K562 (cell line): Measurements from ENCODE around the gene CCDC171. TPM values are rescaled to one million over a fixed set of nuclear protein-coding genes. Genes with fewer than 3 reads are reported as not detected.

Experiments used
- ATAC-seq: fragments of 200-7000 bp; cut with Tn5 transposase; 3 replicates; pipeline ENCODE4 v1.9.1; 2020; ENCODE audit warnings: moderate library complexity
- BruUV-seq: library from RNA; stranded (reverse); fragments of 400-500 nt; replicated peaks from 2 replicates; lab custom pipeline; 2021; lab: Mats Ljungman, UMichigan
- CTCF ChIA-PET: fragments of 300-600 bp; formaldehyde crosslinking; extraction: SDS; loops from one replicate; lab custom pipeline; 2021; ENCODE audit warnings: low intra/inter-chr PET ratio; lab: Yijun Ruan, JAX
- POLR2A ChIA-PET: fragments of 300-600, 350-650 bp; sonication (Branson Sonifier 250); formaldehyde crosslinking; extraction: SDS; loops from one replicate; lab custom pipeline; 2021; ENCODE audit warnings: antibody characterized with exemption, inconsistent platforms; lab: Yijun Ruan, JAX
- DNase-seq, 4 experiments: peaks; one replicate each; pipeline versions ENCODE4 v3.0.0 to v3.0.0-alpha.2; 2011 to 2018; ENCODE audit warnings: low spot score in 3 of 4, mixed read lengths in 3 of 4; ENCODE audit errors: extremely low read depth in 1 of 4
- FAIRE-seq: peaks from 2 replicates; lab custom pipeline; 2011; peaks lifted over from hg19 to GRCh38; lab: Jason Lieb, UNC
- H2AFZ ChIP-seq: 2 replicates; pipeline ENCODE4 v1.6.0; 2011; ENCODE audit warnings: low read depth, low read length, control low read depth, inconsistent platforms
- H3K27ac ChIP-seq: fragments of 200-600 bp; 3 replicates; pipeline ENCODE4 v1.8.0; 2011; ENCODE audit warnings: low read depth, mild to moderate bottlenecking, control low read depth, inconsistent platforms, low read length, moderate library complexity, mixed read lengths; ENCODE audit errors: extremely low read depth
- H3K27me3 ChIP-seq, 2 experiments: fragments of 300-600 bp in 1 of 2; 2 replicates in 1 of 2; 3 replicates in 1 of 2; pipeline versions ENCODE4 v1.6.0 to v1.8.0; 2011; ENCODE audit warnings: inconsistent platforms in 2 of 2, low read length in 2 of 2, mild to moderate bottlenecking in 1 of 2, mixed read lengths in 1 of 2, moderate library complexity in 1 of 2; ENCODE audit not compliant: control insufficient read depth in 2 of 2, insufficient read depth in 2 of 2
- H3K36me3 ChIP-seq: fragments of 300-600 bp; 3 replicates; pipeline ENCODE4 v1.8.0; 2011; ENCODE audit warnings: mild to moderate bottlenecking, low read length, inconsistent platforms; ENCODE audit not compliant: control insufficient read depth, insufficient read depth
- H3K4me1 ChIP-seq, 2 experiments: fragments of 200-600 bp in 1 of 2; replicated peaks in 1 of 2; 2 replicates in 1 of 2; 3 replicates in 1 of 2; pipeline versions ENCODE4 v1.5.1 to v1.8.0; 2011; ENCODE audit warnings: inconsistent platforms in 2 of 2, low read length in 2 of 2, mild to moderate bottlenecking in 1 of 2, mixed read lengths in 1 of 2, moderate library complexity in 1 of 2; ENCODE audit not compliant: control insufficient read depth in 2 of 2, insufficient read depth in 2 of 2
- H3K4me2 ChIP-seq: 2 replicates; pipeline ENCODE4 v1.6.1; 2011; ENCODE audit warnings: low read length, control low read depth, inconsistent platforms, mixed read lengths; ENCODE audit not compliant: insufficient read depth
- H3K4me3 ChIP-seq: fragments of 200-600 bp; sonication (generic), shearing (Covaris generic); 2 replicates; pipeline ENCODE4 v1.5.1; 2016; ENCODE audit warnings: control low read depth, inconsistent platforms
- H3K79me2 ChIP-seq: fragments of 200-600 bp; 3 replicates; pipeline ENCODE4 v1.8.0; 2011; ENCODE audit warnings: low read length, inconsistent platforms; ENCODE audit not compliant: control insufficient read depth, insufficient read depth
- H3K9ac ChIP-seq, 2 experiments: 2 replicates each; pipeline versions ENCODE4 v1.6.0 to v1.6.1; 2011; ENCODE audit warnings: low read depth in 2 of 2, low read length in 2 of 2, control low read depth in 1 of 2, inconsistent platforms in 1 of 2, mild to moderate bottlenecking in 1 of 2, mixed read lengths in 1 of 2; ENCODE audit not compliant: insufficient read depth in 1 of 2
- H3K9me1 ChIP-seq: one replicate; pipeline ENCODE4 v1.6.0; 2011; ENCODE audit warnings: inconsistent platforms, mild to moderate bottlenecking, low read length, moderate library complexity; ENCODE audit not compliant: control insufficient read depth, insufficient read depth
- H3K9me3 ChIP-seq: replicated peaks from 2 replicates; pipeline ENCODE4 v1.5.1; 2011; ENCODE audit warnings: low read depth, low read length, inconsistent platforms; ENCODE audit not compliant: control insufficient read depth, insufficient read depth
- H4K20me1 ChIP-seq: replicated peaks from 2 replicates; pipeline ENCODE4 v1.6.1; 2011; ENCODE audit warnings: low read length, inconsistent platforms, mixed read lengths; ENCODE audit not compliant: control insufficient read depth, insufficient read depth
- BCLAF1 ChIP-seq, 2 experiments: fragments of 450-650 bp in 1 of 2; IDR thresholded peaks; 2 replicates each; pipeline ENCODE4 v1.6.1; 2011 to 2017; ENCODE audit warnings: low read depth in 2 of 2, antibody characterized with exemption in 1 of 2, borderline replicate concordance in 1 of 2, low read length in 1 of 2, mild to moderate bottlenecking in 1 of 2, mixed read lengths in 1 of 2; ENCODE audit not compliant: control insufficient read depth in 1 of 2
- CREB3L1 ChIP-seq: fragments of 450-650 bp; IDR thresholded peaks from 2 replicates; pipeline ENCODE4 v1.6.1; 2014; ENCODE audit warnings: low read depth, mild to moderate bottlenecking, moderate library complexity, borderline replicate concordance
- FIP1L1 ChIP-seq: fragments of 200-400 bp; formaldehyde crosslinking; IDR thresholded peaks from 2 replicates; pipeline ENCODE4 v1.6.1; 2018; ENCODE audit warnings: mild to moderate bottlenecking, low read depth, low read length; ENCODE audit not compliant: poor library complexity, severe bottlenecking
- FOSL1 ChIP-seq: fragments of 200-800 bp; sonication (Bioruptor generic); conservative IDR thresholded peaks from 2 replicates; pipeline ENCODE4 v1.6.1; 2016; ENCODE audit warnings: missing genetic modification characterization, missing compliant biosample characterization
- HDAC6 ChIP-seq: IDR thresholded peaks from 2 replicates; pipeline ENCODE4 v1.6.1; 2012; ENCODE audit warnings: low read depth, mild to moderate bottlenecking, control low read depth, inconsistent platforms, low read length, moderate library complexity
- MXD1 ChIP-seq: fragments of 250-450 bp; sonication (Bioruptor Pico); IDR thresholded peaks from 2 replicates; pipeline ENCODE4 v1.8.0; 2021; ENCODE audit warnings: borderline replicate concordance, mild to moderate bottlenecking, moderate library complexity; ENCODE audit not compliant: poor library complexity, severe bottlenecking
- PHF20 ChIP-seq: fragments of 450-650 bp; IDR thresholded peaks from 2 replicates; pipeline ENCODE4 v1.6.1; 2018; ENCODE audit not compliant: partially characterized antibody
- POLR2AphosphoS2 ChIP-seq: IDR thresholded peaks from 2 replicates; pipeline ENCODE4 v1.6.1; 2012; ENCODE audit warnings: low read length, improper control_type of control experiment
- POLR2AphosphoS5 ChIP-seq: IDR thresholded peaks from 2 replicates; pipeline ENCODE4 v1.6.1; 2011; ENCODE audit warnings: mild to moderate bottlenecking, low read depth, low read length, moderate library complexity; ENCODE audit not compliant: control insufficient read depth, insufficient read depth
- POU5F1 ChIP-seq: fragments of 150-350 bp; IDR thresholded peaks from 2 replicates; pipeline ENCODE4 v1.6.1; 2014; ENCODE audit warnings: borderline replicate concordance, low read length, low read depth, mild to moderate bottlenecking; ENCODE audit not compliant: partially characterized antibody
- in situ Hi-C: fragments of 300-500 bp; cut with MboI; formaldehyde crosslinking; loops from 4 replicates; pipeline ENCODE4 v1.15.0; 2018; ENCODE audit warnings: inconsistent platforms, mixed read lengths
- intact Hi-C: fragments of 100-400 bp; cut with micrococcal nuclease; formaldehyde crosslinking; loops from 2 replicates; pipeline ENCODE4 v1.14.2; 2022
- polyA plus RNA-seq, 8 experiments: library from polyadenylated mRNA; depleted of rRNA in 4 of 8; stranded (reverse) in 5 of 8; unstranded in 3 of 8; fragments of >200 nt; fragmentation: Nextera tagmentation in 2 of 8; fragmentation: Illumina TruSeq in 1 of 8; extraction: Ambion mirVana in 2 of 8; extraction: Trizol in 1 of 8; gene quantifications; 2 replicates each; pipeline versions ENCODE4 v1.2.1 to v1.2.3, GENCODE V29; 2011 to 2014; ENCODE audit warnings: inconsistent platforms in 1 of 8, missing spikeins in 1 of 8
- total RNA-seq, 7 experiments: library from RNA; depleted of rRNA in 6 of 7; stranded (reverse); fragments of >200 nt in 6 of 7; fragmentation: Illumina TruSeq in 2 of 7; extraction: Trizol in 2 of 7; gene quantifications; 2 replicates each; pipeline versions ENCODE4 v1.2.1 to v1.2.3, GENCODE V29; 2011 to 2021; ENCODE audit warnings: low replicate concordance in 1 of 7

The CCDC171 gene
- total and polyA plus RNA-seq, 9 of the 15 experiments (the other 6 are each of a cell fraction or from before 2014, with no cell fraction given): 0.08 to 3.8 (median 0.27) TPM

DNA sequence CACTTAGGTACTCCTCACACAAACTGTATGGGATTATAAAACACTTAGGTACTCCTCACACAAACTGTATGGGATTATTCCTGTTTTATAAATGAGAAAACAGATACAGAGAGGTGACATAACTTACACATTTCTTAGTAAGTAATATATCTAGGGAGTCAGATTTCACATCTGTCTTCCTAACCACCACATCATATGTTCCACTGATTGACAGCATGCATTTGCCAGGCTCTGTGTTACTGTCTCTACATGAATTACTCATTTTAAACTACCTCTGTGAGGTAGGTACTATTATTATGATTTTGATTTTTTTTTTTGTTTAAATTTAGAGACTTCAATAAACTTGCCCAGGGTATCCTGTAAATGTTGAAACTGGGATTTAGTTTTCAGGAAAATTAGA lies 232.7 kb downstream of the CCDC171 start:
- in situ Hi-C loops: no loop called here
- BruUV-seq: no TSS peak
- ATAC-seq: no peak

More for the DNA sequence above, 232.7 kb downstream of the CCDC171 start:
- no peak overlapping the region for H3K9ac ChIP-seq
- H4K20me1 ChIP-seq: no peaks in the 10 kb centered on the region
- FAIRE-seq: no peak
- H2AFZ ChIP-seq: no peak overlapping the region
- TF ChIP-seq MXD1 (CRISPR knock-in tag) (no peak), PHF20 (no peak), POLR2AphosphoS2 (no peak), FOSL1 (tag) (no peak), POU5F1 (no peak), HDAC6 (no peak), POLR2AphosphoS5 (no peak), BCLAF1 (IDR thresholded peaks at IDR 0.05; ENCODE audit: borderline replicate concordance in 1 of 2, control insufficient read depth in 1 of 2, low read depth in 2 of 2, low read length in 1 of 2) (no peak), FIP1L1 (no peak), CREB3L1 (no peak)
- TF ChIP-seq, all 486 proteins: peak for 0
- ChIA-PET CTCF (no interaction called here), POLR2A (no interaction called here)
- Histone ChIP-seq H3K9me1 (no peaks in the 10 kb centered on the region), H3K27me3 (no peaks in the 10 kb centered on the region), H3K79me2 (no peaks in the 10 kb centered on the region), H3K36me3 (no peaks in the 10 kb centered on the region), H3K9me3 (no peaks in the 10 kb centered on the region), H3K4me2 (no peak overlapping the region), H3K27ac (no peak overlapping the region), H3K4me3 (no peak overlapping the region), H3K4me1 (no peaks in the 10 kb centered on the region)
- no peak for DNase-seq
- intact Hi-C loops: no loop called here
